NCI-H510A treated with DMSO at 0.1 percent for 48 hours (cell line): ENCODE measurements around the gene GLYATL1B.
"Not testable (repeated sequence)": the region's sequence is repeated elsewhere in the genome, so short reads cannot be mapped to it uniquely, and the experiment has no call there.

Source experiments
- DNase-seq: peaks from one replicate; lab custom pipeline; 2025; lab: John Stamatoyannopoulos, UW

GLYATL1B gene

DNA sequence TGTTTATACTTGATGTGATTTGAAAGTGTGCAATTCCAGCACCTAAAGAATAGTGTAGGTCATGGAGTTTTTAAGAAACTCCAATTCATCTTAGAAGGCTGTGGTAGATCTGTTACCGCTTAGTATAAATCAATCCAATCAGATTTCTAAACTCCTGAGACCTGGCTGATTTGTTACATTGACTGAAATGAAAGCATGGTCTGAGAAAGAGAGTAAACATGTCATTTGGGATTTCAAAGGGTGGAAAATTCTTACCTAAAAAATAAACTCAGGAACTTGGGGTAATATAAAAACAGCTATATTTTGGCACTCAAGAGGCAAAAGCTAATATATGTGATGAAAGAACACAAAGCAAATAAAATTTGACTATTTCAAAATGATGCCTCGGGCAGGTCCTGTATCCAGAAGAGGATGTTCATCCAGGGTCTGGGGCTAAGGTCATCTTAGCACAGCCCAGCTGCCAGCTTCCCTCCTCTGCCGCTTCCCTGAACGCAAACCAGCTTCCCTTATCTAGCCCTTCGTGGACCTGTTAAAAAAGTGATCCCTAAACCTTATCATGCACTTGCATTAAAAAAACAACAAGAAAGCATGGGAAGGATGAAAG, 10.0 kb downstream of the GLYATL1B start:
- DNase-seq, result not testable (repeated sequence)

DNA sequence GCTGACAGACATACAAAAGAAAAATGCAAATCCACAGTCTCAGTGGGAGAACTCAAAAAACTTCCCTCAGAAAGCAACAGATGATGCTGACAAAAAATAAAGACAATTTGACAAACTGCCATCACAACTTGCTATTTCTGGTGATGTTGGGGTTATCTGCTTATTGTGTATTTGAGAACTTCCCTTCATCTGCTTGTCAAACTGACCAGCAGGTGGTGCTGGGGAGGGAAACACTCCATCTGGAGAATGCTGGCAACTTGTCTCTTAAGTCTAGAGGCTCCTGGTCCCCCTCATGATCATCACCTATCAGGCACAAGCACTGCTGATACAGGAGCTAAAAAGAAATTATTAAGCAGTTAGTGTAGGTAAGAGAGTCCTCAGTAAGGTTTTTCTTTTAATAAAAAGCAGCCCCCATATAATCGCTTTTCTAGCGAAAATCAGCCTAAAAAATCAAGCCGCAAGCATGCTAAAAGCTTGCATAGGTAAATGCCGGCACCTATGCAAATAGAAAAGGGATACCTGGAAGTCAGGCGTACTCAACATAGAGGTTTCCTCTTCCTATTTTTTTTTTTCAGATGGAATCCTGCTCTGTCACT, 11.1 kb downstream of the GLYATL1B start:
- DNase-seq, result no peak

DNA sequence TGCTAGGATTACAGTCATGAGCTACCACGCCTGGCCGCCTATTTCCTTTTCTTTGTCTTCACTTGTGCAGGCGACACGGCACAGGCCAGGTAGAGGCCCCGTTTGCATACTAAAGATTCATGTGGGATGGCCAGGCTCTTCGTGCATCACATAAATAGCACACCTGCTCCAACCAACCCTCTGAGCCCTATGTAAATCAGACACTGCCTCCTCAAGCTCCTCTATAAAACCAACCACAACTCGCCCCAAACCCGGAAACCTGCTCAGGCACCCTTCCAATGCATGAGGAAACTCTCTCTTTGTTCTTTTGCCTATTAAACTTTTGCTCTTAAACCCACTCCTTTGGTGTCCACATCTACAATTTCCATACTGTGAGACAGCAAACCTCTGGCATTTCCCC, 11.8 kb downstream of the GLYATL1B start:
- DNase-seq, result not testable (repeated sequence)

DNA sequence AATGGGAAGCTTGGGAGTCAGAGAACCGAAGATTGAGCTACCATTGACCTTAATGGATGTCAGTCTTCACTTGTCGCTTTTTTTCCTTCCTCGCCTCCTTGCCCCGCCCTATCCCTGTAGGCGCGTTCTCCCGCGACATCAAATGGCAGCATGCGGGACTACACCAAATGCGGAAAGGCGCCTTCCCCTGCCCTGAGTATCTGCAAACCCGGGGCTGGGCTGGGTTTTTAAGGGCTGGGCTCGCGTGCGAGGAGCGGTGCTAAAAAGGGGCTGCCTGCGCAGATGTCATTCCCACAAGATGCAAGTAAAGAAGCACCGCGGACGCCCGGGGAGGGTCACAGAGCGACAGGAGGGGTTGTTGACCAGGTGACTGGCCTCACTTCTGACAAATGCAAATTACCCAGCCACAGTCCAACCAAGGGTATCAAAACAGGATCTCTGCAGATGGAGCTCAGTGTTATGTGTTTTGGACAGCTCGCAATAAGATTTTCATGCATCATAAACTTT, 16.2 kb downstream of the GLYATL1B start:
- DNase-seq, result no peak

DNA sequence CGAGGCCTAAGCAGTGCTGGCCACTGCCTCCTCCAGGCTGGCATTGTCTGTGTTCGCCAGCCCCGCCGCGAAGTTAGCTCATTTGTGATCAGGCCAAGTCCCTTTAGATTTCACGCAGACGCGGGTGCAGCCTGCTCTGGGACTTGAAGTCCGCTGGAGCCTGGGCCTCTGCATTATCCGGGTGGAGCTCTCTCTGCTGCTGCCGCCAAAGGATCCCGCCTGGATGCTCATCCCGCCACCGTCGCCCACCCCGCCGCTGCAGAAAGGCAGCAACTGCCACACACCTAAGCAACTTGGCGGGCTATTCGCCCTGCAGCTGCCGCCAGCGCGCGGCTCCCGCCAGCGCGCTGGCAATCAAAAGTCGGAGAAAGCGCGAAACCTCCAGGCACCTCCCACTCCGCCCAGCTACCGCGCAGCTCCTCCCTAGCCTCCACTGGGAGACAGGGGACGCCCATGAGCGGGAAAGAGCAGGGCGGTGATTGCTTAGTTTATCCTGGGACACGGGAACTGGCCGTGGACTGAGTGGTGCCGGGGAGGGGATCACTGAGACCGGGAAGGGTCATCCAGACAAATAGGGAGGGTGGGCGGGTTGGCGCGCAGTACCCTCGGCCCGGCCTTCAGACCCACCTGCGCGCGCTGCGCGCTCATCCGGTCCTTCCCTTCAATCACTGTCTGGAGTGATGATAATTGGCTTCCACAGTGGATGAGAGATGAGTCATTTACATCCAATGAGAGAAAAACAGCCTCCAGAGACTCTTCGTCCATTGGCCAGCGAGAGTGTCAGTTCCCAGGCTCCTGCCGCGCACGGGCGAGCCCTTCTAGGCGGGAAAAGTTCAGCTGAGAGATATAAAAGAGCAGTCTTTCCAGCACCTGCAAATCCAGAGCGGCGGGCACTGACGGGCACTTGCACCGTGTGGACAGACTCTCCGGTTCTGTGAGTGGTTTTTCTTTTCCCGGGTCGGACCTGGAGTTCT, 20.5 kb downstream of the GLYATL1B start, which contains the start of gene FAM111B:
Gene FAM111B, plus strand, starts transcription at position 875 of the 974 bp plus-strand sequence. CDS start 2,389 bp downstream, outside the sequence.
- peak; percentile 94 for DNase-seq

DNA sequence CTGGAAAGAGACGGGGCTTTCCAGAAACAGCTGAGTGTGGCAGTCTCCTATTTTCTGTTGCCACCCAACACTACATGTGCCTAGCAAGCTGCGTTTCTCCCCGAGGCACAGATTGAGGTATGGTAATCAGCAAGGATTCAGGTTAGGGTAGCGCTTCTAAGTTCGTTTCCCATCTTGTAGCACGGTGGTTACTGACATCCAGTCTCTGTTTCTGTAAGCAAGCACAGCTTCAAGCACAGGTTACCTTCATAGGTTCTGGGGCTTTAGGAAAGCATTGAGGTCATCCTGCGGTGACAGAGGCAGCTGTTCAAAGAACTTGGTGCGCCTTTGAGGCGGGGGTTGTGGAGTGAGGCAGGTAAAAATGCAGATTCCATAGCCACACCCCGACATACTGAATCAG, 21.6 kb downstream of the GLYATL1B start:
- DNase-seq, result peak; percentile 11

DNA sequence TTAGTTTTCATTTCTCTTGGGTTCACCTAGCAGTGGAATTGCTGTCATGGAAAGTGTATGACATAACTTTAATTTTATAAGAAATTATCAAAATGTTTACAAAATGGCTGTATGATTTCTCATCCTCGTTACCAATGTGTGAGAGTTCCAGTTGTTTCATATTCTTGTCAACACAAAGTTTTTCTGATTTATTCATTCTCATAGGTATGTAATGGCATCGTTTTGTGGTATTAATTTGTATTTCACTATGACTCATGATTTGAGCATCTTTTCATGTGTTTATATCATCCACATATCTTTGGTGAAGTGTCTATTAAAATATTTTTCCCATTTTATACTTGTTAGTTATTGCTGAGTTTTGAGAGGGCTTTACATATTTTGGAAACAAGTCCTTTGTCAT, 26.4 kb downstream of the GLYATL1B start:
- no peak for DNase-seq

DNA sequence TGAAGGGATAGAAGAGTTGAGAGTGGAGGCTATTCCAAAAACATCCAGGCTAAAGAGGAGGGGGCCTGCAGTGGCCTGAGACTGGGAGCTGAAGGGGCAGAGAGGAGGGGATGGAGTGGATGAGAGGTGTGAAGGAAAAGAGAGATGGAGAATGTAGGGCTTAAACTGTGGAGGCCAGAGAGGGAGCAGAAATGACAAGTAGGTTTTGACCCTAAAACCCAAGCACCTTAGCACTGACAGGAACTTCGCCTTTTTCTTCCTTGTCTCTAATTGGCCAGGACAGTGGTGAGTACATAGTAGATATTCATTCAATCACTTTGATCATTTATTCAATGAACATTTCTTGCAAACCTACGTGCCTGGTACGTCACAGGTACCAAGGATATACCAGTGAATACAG, 28.2 kb downstream of the GLYATL1B start:
- DNase-seq, result no peak

DNA sequence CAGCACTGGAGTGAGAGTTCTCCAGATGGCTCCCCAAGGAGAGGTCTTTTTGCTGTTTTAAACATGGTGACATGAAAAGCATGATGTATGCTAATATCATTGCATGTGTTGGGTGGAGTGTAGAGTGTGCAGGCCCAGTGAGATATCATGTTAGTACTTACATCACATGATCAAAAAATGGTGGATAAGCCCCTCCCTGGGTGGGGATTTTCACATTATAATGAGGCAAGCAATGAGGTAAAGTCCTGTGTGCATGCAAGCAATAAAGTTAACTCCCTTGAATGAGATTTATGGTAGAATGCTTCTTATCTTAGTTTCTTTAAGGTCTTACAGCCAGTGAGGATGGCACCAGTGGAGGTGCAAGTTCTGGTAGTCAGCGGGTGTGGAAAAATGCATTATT, 29.4 kb downstream of the GLYATL1B start:
- DNase-seq, result no peak

DNA sequence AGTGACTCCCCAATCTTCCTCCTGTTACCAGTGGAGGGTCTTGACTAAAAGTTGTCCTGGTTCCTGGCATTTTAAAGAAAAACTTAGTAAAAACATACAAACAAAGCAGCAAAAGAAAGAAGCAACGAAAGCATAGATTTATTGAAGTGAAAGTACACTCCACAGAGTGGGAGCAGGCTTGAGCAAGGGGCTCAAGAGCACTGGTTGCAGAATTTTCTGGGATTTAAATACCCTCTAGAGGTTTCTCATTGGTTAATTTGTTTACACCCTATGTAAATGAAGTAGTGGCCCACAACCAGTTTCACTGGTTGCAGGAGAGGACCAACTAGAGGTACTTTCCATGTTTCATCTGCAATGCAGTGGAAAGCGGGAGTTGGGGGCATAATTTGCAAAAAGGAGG, 31.7 kb downstream of the GLYATL1B start:
- DNase-seq, result no peak

DNA sequence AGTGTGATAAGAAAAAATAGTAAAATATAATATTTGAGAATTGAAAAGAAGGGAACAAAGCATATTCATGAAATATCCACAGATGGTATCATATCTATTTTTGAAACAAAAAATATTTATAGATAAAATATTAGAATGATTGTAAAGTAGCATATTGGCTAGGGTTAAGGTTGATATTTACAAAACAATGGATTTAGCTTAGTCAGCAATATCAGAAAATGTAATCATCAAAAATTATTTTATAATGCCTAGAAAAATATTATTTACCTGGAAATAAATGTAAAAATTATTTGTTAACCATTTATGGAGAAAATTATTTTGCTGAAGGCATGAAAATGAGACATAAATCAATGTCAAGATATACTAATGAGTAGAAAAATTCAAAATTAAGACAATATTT, 33.7 kb downstream of the GLYATL1B start:
- DNase-seq, result no peak

DNA sequence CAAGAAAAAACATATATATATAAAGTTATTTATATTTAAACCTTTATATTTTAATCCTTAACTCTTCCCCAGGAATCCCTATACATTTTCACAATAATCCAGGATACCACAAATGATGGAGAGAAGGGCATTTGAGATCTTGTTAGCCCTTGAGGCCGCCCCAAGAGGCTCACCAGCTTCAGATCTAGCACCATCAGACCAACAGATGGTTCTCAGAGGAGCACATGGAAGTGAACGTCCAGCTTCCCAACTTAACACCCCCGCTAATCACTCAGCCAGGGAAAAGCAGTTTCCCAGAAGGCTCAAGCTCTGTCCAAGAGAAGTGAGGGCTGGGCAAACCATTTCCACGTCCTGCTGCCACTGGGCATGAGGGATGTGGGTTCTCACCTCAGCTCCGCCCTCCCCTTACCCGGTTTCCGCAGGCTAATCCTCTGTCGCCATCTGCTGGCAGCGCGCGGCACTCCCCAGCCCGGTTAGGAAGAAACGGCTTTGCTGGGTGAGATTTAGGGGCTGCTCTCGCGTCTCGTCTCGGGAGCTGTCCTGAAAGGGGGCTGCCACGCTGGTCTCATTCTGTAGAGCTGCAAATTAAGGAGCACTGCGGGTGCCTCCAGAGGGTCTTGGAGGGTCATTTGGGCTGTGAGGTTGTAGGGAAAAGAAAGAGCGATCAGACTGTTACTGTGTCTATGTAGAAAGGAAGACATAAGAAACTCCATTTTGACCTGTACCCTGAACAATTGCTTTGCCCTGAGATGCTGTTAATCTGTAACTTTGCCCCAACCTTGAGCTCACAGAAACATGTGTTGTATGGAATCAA, 49.7 kb downstream of the GLYATL1B start:
- DNase-seq, result peak; percentile 76

DNA sequence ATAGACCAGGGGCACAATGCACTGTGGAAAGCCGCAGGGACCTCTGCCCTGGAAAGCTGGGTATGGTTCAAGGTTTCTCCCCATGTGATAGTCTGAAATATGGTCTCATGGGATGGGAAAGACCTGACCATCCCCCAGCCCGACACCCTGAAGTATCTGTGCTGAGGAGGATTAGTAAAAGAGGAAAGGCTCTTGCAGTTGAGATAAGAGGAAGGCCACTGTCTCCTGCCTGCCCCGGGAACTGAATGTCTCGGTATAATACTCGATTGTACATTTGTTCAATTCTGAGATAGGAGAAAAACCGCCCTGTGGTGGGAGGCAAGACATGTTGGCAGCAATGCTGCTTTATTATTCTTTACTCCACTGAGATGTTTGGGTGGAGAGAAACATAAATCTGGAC, 50.4 kb downstream of the GLYATL1B start:
- DNase-seq, result not testable (repeated sequence)

DNA sequence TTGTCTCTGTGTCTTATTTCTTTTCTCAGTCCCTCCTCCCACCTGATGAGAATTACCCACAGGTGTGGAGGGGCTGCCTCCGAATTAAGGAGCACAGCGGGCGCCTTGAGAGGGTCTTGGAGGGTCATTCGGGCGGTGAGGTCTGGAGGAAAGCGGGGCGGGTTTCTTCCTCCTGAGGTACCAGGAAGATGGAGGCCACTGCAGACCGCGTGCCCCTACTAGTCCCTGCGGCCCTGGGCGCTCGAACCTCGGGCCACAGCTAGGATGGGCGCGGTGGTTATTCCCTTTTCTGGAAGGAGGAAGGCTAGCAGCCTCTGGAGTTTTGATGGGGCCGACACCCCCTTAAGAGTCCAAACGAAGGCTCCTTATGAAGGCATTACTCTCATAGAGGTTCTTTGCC, 51.1 kb downstream of the GLYATL1B start:
- no peak for DNase-seq

DNA sequence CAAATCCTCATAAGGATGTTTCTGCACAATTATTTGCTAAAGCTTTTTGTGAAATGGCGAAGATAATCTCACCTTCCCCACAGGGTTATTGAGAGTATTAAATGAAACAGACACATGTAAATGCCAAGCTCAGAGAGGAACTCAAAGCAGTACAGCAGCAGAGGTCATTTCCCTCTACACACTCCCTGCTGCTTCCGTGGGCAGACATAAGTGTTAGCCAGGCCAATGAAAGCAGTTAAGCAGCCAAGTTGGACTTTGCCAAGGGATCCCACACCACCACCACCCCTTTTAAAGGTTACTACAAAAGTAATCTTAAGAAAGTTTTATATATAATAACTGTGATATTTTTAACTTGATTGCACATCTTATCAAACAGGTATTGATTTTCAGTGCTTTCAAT, 52.5 kb downstream of the GLYATL1B start:
- no peak for DNase-seq

DNA sequence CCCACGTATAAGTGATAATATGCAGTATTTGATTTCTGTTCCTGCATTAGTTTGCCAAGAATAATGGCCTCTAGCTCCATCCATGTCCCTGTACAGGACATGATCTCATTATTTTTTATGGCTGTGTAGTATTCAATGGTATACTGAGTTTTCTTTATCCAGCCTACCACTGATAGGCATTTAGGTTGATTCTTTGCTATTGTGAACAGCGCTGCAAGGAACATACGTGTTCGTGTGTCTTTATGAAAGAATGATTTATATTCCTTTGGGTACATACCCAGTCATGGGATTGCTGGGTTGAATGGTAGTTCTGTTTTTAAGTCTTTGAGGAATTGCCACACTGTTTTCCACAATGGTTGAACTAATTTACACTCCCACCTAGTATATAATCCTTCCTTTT, 55.1 kb downstream of the GLYATL1B start:
- DNase-seq, result no peak

DNA sequence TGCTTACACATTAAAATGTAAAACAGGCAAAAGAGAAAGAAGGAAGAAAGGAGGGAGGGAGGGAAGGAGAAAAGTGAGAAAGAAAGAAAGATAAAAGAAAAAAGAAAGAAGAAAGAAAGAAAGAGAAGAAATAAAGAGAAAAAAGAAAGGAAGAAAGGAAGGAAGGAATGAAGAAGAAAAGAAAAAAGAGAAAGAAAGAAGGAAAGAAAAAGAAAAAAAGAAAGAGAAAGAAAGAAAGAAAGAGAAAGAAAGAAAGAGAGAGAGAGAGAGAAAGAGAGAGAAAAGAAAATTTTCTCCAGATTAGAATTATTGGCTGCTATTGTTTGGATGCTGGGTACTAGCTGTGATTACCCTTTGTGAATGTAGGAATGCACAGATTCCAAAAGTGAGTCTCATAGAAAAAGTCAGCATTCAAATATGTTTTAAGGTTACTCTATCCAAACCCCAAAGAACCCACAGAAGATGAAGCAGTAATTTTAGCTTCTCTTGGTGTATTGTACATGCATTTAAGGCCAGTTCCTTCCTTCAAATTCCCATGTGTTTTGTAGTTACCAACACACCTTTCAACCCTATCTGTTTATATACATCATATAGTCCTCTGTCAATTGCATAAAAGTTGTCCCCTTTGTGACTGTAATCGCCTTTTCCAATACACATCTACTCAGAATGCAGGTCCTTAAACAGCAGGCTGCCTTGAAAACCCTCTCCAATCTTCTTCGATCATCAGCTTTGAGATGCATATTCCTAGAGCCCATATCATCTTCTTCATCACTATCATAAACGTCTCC, 55.8 kb downstream of the GLYATL1B start:
- DNase-seq, result no peak

DNA sequence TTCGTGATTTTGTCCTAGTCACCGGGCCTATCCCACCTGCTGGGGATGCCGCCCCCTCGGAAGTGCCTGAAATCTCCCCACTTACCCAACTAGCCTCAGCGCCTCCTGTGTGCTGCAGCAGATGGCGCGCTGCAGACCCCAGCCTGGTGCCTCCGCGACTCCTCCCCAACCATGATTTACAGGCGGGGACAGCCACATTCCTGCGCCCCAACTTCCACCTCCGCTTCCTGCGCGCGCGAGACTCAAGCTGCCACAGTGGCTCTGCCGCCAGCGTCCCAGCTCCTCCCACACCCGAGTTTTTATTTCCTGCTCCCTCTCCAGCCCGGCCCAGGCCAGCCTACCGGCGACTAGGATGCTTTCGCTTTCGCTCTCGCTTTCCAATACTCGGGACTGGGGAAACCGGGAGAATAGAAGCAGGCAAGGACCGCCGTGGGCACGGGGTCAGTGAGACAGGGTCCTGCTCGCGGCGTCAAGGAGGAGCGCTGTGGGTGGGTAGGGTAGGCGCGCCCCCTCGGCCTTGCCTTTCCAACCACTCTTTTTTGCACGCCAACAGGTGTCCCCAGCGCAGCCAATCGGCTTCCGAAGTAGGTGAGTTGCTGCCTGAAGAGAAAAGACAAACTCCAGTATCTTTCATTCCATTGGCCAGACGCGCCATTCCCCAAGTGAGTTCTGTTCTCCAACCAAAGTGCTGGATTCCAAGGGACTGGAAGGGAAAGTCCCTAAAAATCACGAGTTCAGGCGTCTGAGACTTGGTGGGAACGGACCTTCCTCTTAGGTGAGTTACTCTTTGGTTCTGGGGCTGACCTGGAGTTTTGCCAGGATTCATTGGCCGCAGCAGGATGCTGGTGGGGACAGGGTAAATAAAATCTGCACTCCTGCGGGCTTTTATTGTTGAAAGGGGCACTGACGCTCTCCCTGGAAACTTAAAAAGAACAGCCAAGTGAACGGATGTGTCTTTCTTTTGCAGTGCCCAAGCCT, 56.7 kb downstream of the GLYATL1B start, which contains the start of gene FAM111A:
Gene FAM111A, plus strand, starts transcription at position 327 of the 978 bp plus-strand sequence. CDS start 6,017 bp downstream, outside the sequence.
- DNase-seq, result peak; percentile 85

DNA sequence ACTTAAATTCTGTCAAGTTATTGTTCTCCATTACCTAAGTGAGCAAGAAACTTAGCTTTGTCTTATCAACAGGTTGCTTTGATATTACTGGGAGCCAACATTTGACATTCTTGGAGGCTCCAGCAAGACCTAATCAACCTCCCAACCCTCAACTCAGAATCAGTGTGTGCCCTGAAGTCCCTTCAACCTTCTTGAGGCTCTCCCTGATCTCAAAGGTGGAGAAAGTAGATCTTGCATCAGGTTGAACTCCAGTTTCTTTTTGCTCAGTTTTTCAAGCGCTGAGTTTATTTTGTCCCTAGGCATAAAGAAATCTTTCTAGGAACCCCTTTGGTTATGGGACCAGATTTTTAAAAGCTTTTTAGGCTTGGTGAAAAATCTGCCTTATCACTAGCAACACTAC, 58.0 kb downstream of the GLYATL1B start:
- DNase-seq, result no peak
